ENCODE data around the gene UVSSA. TPM values are rescaled to one million over a fixed set of nuclear protein-coding genes. Genes with fewer than 3 reads are reported as not detected.

The UVSSA gene
- total RNA-seq, 1 donor from 2014 or later = 18.6 TPM

- no peak for ATAC-seq
- no peak for DNase-seq (ENCODE audit: low spot score)
Observed at GRCh38 chr4:1404573-1405253, 57.7 kb downstream of the UVSSA start.

GRCh38 chr4:1405254-1405635, 58.2 kb downstream of the UVSSA start:
- DNase-seq (ENCODE audit: low spot score) (no peak), ATAC-seq (no peak)

GRCh38 chr4:1405636-1406393, 58.8 kb downstream of the UVSSA start:
- DNase-seq (ENCODE audit: low spot score) (no peak), ATAC-seq (no peak)

GRCh38 chr4:1406394-1406980, 59.5 kb downstream of the UVSSA start, which contains the start of gene NKX1-1:
TSS of gene NKX1-1 (minus strand) at chr4:1406442. CDS start at chr4:1406442, 0 bp downstream.
- no peak for DNase-seq (ENCODE audit: low spot score)
- no peak for ATAC-seq

- ATAC-seq (no peak), DNase-seq (ENCODE audit: low spot score) (no peak)
Observed at GRCh38 chr4:1406981-1407656, 60.1 kb downstream of the UVSSA start.

- ATAC-seq (no peak), DNase-seq (ENCODE audit: low spot score) (no peak)
Observed at GRCh38 chr4:1407657-1408333, 60.8 kb downstream of the UVSSA start.

GRCh38 chr4:1408418-1408817, 61.4 kb downstream of the UVSSA start:
- no peak for ATAC-seq
- DNase-seq (ENCODE audit: low spot score) = no peak

- ATAC-seq = no peak
- no peak for DNase-seq (ENCODE audit: low spot score)
Observed at GRCh38 chr4:1409079-1409478, 62.1 kb downstream of the UVSSA start.

GRCh38 chr4:1409491-1410425, 62.8 kb downstream of the UVSSA start:
- ATAC-seq = no peak

GRCh38 chr4:1410491-1411325, 63.7 kb downstream of the UVSSA start:
- DNase-seq (ENCODE audit: low spot score) (peak; percentile 43), ATAC-seq (peak; percentile 74)

More at GRCh38 chr4:1409491-1410425, 62.8 kb downstream of the UVSSA start:
- no peak for DNase-seq (ENCODE audit: low spot score)

GRCh38 chr4:1411436-1412375, 64.7 kb downstream of the UVSSA start:
- ATAC-seq (no peak), DNase-seq (ENCODE audit: low spot score) (no peak)

- DNase-seq (ENCODE audit: low spot score) (no peak), ATAC-seq (no peak)
Observed at GRCh38 chr4:1412376-1413203, 65.6 kb downstream of the UVSSA start.

GRCh38 chr4:1413204-1413663, 66.2 kb downstream of the UVSSA start:
- DNase-seq (ENCODE audit: low spot score) = no peak
- no peak for ATAC-seq

GRCh38 chr4:1413687-1414479, 66.9 kb downstream of the UVSSA start:
- DNase-seq (ENCODE audit: low spot score) = no peak
- ATAC-seq = no peak

- ATAC-seq (no peak), DNase-seq (ENCODE audit: low spot score) (no peak)
Observed at GRCh38 chr4:1414831-1415680, 68.0 kb downstream of the UVSSA start.

Measured in left lobe of liver (tissue), 2 donors.